HG03457 (cell line): Measurements from ENCODE around the gene CCDC175.

Experiments
- ATAC-seq: cut with Tn5 transposase; IDR thresholded peaks from one replicate; pipeline ENCODE4 v1.9.1; 2021; ENCODE audit warnings: moderate number of reproducible peaks; ENCODE audit not compliant: unreplicated experiment

CCDC175 gene

GRCh38 chr14:59576332-59577294 lies at the start of gene CCDC175:
Gene CCDC175 (minus strand): TSS chr14:59576812. CDS start chr14:59576775, 37 bp downstream.
- ATAC-seq: peak; percentile 99

DNA sequence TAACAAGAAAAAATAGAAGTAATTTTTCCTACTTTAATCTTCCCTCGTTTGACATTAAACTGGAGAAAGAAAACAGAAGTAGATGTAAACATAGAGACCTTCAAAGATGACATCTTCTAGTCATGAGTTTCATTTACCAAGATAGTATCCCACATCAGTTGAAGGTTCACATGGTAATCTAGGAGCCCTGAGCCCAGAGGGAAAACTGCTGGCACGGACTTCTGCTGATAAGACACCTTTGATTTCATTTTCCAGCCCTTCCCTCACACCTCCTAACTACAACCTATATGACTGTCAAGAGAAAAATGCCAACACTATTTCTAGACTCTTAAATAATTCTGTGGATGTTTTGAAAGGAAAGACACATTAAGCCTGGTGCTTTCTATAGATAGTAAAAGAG lies 46.0 kb upstream of the CCDC175 start:
- ATAC-seq: no peak

- ATAC-seq: no peak
Observed at GRCh38 chr14:59619061-59619460, 42.4 kb upstream of the CCDC175 start.

DNA sequence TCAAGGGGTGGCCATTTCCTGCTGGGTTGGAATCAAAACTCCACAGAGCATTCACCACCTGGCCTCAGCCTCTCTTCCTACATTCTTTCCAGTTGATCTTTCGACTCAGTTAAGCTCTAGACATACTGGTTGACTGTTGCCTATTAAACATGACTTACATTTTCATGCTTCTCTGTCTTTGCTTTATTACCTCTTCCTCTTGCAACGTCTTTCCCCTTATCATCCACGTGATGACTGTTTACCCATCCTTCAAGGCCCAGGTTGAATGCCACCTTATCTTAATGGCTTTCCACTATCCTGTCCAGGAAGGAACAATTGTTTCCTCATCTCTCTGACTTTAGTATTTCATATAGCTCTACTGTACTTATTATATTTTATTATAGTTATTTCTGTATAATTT lies 24.4 kb upstream of the CCDC175 start:
- no peak for ATAC-seq

DNA sequence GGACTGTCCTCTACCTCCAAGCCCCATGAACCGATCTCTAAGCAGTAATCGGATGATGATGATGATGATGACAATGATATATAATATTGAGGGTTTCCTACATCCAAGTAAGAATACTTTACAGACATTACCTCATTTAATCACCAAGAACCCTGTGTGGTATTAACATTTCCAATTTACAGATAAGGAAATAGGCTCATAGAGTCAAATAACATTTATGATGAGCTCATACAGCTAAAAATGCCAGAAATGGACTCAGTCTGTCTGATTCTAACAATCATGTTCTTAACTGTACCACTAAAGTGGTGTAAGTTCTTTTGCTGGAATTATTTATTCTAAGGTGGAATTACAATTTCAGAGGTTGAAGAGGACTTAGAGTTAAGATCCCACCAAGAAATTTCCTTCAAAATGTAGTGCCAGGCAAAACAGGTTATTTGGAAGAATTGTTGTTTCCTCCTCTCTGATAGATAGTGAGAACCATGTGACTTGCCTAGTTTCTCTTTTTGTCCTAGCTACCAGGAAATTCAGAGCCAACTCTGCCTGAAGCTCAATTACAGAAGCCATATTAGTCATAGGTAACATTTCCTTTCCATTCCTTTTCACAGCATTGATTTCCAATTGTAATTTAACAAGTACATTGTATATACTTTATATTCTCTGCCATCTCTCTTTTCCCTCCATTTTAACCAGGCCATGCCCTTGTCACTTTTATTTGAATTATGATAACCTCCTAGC lies 23.8 kb upstream of the CCDC175 start:
- no peak for ATAC-seq

DNA sequence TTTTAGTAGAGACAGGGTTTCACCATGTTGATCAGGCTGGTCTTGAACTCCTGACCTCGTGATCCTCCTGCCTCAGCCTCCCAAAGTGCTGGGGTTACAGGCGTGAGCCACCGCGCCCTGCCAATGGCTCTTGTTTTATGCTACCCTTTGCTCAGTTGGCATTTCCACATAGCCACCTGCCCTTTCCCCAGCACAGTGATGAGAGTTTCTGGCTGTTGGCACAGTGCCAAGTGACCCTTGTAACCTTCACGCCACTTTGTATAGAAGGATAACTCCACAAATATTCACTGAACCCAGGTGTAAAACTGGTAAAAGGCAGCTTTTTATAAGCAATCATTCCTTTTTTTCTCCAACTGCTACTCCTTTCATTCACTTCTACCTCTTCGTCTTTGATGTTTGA lies 18.5 kb upstream of the CCDC175 start:
- no peak for ATAC-seq

DNA sequence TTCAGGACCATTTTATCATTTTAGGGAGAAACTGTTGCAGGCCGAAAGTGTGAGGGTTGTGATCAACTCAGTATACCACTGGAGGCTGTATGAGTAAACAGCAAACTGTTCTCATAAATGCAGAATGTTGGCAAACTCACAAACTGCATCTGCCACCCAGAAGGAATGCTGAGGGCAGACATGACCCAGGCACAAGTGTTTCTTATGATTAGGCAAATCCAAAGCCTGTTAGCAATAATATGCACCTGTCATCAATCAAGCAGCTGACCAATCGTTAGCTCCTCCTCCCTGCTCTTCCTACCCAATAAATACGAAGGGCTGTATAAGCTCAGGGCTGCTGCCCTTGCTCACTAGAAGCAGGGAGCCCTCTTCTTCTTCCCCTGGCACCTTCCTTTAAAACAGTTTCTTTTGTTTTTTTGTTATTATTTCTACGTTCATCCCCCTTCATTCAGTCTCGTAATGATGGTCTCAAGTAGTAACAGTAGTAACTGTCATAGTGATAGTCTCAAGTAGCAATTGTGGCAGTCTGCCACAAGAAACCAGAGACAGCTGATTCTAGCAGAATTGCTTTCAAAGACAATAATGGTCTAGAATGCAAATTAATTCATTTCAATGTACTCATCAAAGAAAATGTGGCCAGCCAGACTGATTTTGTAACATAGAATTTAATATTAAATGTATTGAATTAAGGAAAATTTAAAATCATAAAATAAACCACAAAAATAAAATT lies 15.2 kb upstream of the CCDC175 start:
- no peak for ATAC-seq

GRCh38 chr14:59588101-59588500 lies 11.5 kb upstream of the CCDC175 start:
- ATAC-seq: no peak

DNA sequence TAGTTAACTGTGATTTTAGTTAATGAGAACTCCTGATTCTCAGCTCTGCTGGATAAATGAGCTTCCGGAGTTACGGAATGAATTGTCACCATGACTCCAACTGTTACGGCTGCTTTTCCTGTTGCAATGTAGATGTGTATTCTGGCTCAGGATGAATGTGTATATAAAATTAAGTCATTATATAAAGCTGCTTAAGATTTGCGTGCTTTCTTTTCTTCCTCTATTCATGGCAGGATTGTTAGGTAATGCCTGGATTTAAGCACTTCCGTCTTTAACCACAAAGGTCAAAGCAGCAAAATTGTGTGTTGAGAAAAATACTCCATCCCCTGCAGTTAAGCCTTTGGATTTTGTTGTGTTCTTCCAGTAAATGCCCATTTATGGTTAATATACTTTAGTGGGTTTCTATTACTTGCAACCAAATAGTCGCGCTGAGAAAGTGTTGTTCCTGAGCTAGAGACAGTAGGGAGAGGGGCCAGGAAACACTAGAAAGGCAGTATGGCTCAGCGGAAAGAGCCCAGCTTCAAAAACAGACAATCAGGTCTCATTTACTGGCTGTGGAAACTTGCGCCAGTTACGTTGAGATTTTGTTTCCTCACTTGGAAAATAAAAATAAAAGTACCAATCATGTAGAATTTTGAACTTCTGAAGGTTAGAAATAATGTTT lies 9.4 kb upstream of the CCDC175 start:
- no peak for ATAC-seq

DNA sequence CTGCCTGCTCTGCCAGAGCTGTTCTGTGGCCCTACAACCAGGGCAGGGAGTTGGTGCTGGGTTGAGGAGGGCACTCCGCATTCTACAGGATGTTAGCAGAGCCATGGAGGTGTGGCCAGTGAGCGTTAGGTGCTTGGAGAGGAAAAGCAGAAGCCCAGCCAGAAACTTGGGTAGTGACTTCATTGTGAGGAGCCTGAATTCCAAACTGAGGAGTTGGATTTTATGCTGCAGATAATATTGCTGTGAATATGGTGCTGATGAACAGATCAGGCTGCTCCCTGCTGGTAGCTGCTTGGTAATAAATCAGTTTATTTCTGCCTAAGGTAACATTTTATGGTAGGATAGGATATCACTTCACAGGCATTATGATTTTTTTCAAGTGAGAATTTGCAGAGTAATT lies 7.1 kb upstream of the CCDC175 start:
- ATAC-seq: no peak

GRCh38 chr14:59582845-59583509 lies 6.4 kb upstream of the CCDC175 start:
- ATAC-seq: no peak

DNA sequence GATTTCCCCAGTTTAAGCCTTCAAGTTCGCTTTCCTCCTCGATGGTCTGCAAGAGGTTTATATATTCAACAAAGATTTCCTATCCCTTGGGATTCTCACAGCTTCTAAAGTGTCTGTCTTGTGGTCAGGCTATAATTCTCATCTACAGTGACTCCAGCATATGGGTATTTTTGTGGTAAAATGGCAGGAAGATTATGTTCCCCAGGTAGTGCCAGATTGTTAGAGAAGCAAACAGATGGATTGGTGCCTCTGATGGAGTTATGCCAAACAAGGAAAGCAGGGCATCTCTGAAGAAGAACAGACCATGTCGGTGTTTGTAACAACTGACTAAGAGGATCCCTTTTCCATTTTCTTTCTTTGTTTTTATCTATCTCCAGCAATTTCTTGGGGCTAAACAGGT lies 5.5 kb upstream of the CCDC175 start:
- ATAC-seq: no peak

- no peak for ATAC-seq
Observed at GRCh38 chr14:59580911-59581310, 4.3 kb upstream of the CCDC175 start.

- ATAC-seq: no peak
Observed at GRCh38 chr14:59570122-59570521, 6.5 kb downstream of the CCDC175 start.

GRCh38 chr14:59566725-59567124 lies 9.9 kb downstream of the CCDC175 start:
- no peak for ATAC-seq

- ATAC-seq: no peak
Observed at GRCh38 chr14:59566296-59566695, 10.3 kb downstream of the CCDC175 start.

- ATAC-seq: no peak
Observed at GRCh38 chr14:59565087-59565486, 11.5 kb downstream of the CCDC175 start.

- ATAC-seq: no peak
Observed at GRCh38 chr14:59564366-59564765, 12.2 kb downstream of the CCDC175 start.

DNA sequence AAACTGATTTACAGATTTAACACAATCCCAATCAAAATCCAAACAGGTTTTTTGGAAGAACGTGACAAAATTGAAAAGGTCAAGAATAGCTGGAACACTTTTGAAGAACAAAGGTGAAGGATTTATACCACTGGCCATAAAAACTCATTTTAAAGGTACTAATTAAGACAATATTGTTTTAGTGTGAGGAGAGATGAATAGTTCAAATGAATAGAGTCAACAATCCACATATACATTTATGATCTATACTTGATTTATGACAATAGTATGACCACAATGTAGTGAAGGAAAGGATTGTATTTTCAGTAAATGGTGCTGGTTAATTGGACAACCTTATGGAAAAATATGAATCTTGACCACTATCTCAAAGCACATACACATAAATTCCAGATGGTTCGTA lies 29.3 kb downstream of the CCDC175 start:
- no peak for ATAC-seq

DNA sequence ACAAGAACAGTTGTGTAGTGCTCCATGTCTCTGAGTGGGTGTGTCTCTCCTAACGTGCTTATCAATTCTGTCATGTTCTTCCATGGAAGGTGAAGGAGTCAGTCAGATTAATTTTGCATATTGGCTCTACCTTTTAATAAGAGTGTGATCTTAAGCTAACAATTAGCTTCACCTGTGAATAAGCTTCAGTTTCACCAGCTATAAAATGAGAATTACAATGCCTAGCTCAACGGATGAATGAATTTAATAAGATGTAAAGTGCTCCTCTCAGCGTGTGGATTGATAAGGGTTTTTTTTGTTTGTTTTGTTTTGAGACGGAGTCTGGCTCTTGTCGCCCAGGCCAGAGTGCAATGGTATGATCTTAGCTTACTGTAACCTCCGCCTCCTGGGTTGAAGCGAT lies 32.7 kb downstream of the CCDC175 start:
- ATAC-seq: no peak
